HepG2 (cell line): ENCODE results near the gene ALPK3. TPM values are rescaled to one million over a fixed set of nuclear protein-coding genes. Genes with fewer than 3 reads are reported as not detected.
A peak's percentile ranks its signal among the peaks of the same experiment; 100 is the strongest.

Source experiments
- ATAC-seq: fragments of 200-7000 bp; cut with Tn5 transposase; 3 replicates; pipeline ENCODE4 v1.9.1; 2020; ENCODE audit warnings: mild to moderate bottlenecking, moderate library complexity
- BruUV-seq: library from RNA; stranded (reverse); fragments of 400-500 nt; replicated peaks from 2 replicates; lab custom pipeline; 2021; lab: Mats Ljungman, UMichigan
- CTCF ChIA-PET: fragments of 300-600 bp; formaldehyde crosslinking; extraction: SDS; loops from one replicate; lab custom pipeline; 2021; ENCODE audit warnings: low total read pairs, inconsistent platforms, low intra/inter-chr PET ratio; lab: Yijun Ruan, JAX
- POLR2A ChIA-PET: fragments of 350-600 bp; sonication (Branson Sonifier 250); formaldehyde crosslinking; loops from one replicate; lab custom pipeline; 2020; ENCODE audit warnings: antibody characterized with exemption, inconsistent platforms; lab: Yijun Ruan, JAX
- DNase-seq: peaks from one replicate; pipeline ENCODE4 v3.0.0-alpha.2; 2015; ENCODE audit warnings: low spot score
- FAIRE-seq: peaks from 3 replicates; lab custom pipeline; 2011; peaks lifted over from hg19 to GRCh38; lab: Jason Lieb, UNC
- H2AFZ ChIP-seq: one replicate; pipeline ENCODE4 v1.6.1; 2011; ENCODE audit warnings: low read length, inconsistent platforms
- H3K27ac ChIP-seq: fragments of 300-600 bp; 3 replicates; pipeline ENCODE4 v1.8.0; 2011; ENCODE audit warnings: mixed run types, mild to moderate bottlenecking, mixed read lengths, low read length, inconsistent platforms; ENCODE audit not compliant: insufficient read depth; ENCODE audit errors: extremely low read length
- H3K27me3 ChIP-seq, 2 experiments: fragments of 200-600 bp in 1 of 2; 2 replicates in 1 of 2; 3 replicates in 1 of 2; pipeline versions ENCODE4 v1.6.0 to v1.8.0; 2011; ENCODE audit warnings: low read length in 2 of 2, mild to moderate bottlenecking in 2 of 2, moderate library complexity in 2 of 2, inconsistent platforms in 1 of 2; ENCODE audit not compliant: insufficient read depth in 2 of 2, control insufficient read depth in 1 of 2
- H3K36me3 ChIP-seq, 2 experiments: fragments of 200-600 bp in 1 of 2; replicated peaks in 1 of 2; 2 replicates in 1 of 2; 3 replicates in 1 of 2; pipeline versions ENCODE4 v1.5.1 to v1.8.0; 2011; ENCODE audit warnings: low read length in 2 of 2, inconsistent platforms in 1 of 2; ENCODE audit not compliant: insufficient read depth in 2 of 2, control insufficient read depth in 1 of 2
- H3K4me1 ChIP-seq: 2 replicates; pipeline ENCODE4 v1.5.1; 2012; ENCODE audit warnings: low read length, inconsistent platforms; ENCODE audit not compliant: insufficient read depth
- H3K4me2 ChIP-seq: 2 replicates; pipeline ENCODE4 v1.6.0; 2011; ENCODE audit warnings: low read depth, low read length, inconsistent platforms
- H3K4me3 ChIP-seq, 3 experiments: fragments of 200-600 bp in 1 of 3; sonication (generic), shearing (Covaris generic) in 1 of 3; replicated peaks in 1 of 3; 2 replicates each; pipeline ENCODE4 v1.5.1; 2011 to 2016; ENCODE audit warnings: low read length in 3 of 3, inconsistent platforms in 2 of 3, low read depth in 2 of 3, mild to moderate bottlenecking in 2 of 3, control low read depth in 1 of 3, mixed read lengths in 1 of 3; ENCODE audit not compliant: insufficient read depth in 1 of 3
- H3K79me2 ChIP-seq: one replicate; pipeline ENCODE4 v1.6.1; 2011; ENCODE audit warnings: low read length, inconsistent platforms; ENCODE audit not compliant: insufficient read depth
- H3K9ac ChIP-seq: 2 replicates; pipeline ENCODE4 v1.6.0; 2011; ENCODE audit warnings: mild to moderate bottlenecking, low read depth, low read length, inconsistent platforms; ENCODE audit not compliant: insufficient read depth
- H3K9me3 ChIP-seq: 2 replicates; pipeline ENCODE4 v1.5.1; 2012; ENCODE audit warnings: mild to moderate bottlenecking, low read length
- H4K20me1 ChIP-seq: 2 replicates; pipeline ENCODE4 v1.6.0; 2011; ENCODE audit warnings: inconsistent platforms, mild to moderate bottlenecking, low read length, moderate library complexity; ENCODE audit not compliant: insufficient read depth
- AGO1 ChIP-seq: fragments of 200-400 bp; formaldehyde crosslinking; IDR thresholded peaks from 2 replicates; pipeline ENCODE4 v1.6.1; 2017; ENCODE audit warnings: mild to moderate bottlenecking, low read depth, low read length, moderate library complexity; ENCODE audit not compliant: poor library complexity, severe bottlenecking
- FOSL2 ChIP-seq: sonication (generic); formaldehyde crosslinking; IDR thresholded peaks from 2 replicates; pipeline ENCODE4 v1.4.0; 2020; ENCODE audit warnings: missing genetic modification reagents
- JUND ChIP-seq: sonication (generic); formaldehyde crosslinking; IDR thresholded peaks from 2 replicates; pipeline ENCODE4 v1.8.0; 2022; ENCODE audit warnings: mild to moderate bottlenecking, missing genetic modification reagents
- RFX5 ChIP-seq: IDR thresholded peaks from 2 replicates; pipeline ENCODE4 v1.6.1; 2011; ENCODE audit warnings: low read depth, low read length, improper control_type of control experiment
- RXRB ChIP-seq: IDR thresholded peaks from 2 replicates; pipeline ENCODE4 v1.6.1; 2016; ENCODE audit warnings: borderline replicate concordance, missing genetic modification reagents, missing compliant biosample characterization
- TAF1 ChIP-seq: sonication (generic); formaldehyde crosslinking; IDR thresholded peaks from 2 replicates; pipeline ENCODE4 v1.4.0; 2020; ENCODE audit warnings: missing genetic modification reagents
- TRAFD1 ChIP-seq: sonication (generic); formaldehyde crosslinking; IDR thresholded peaks from 2 replicates; pipeline ENCODE4 v1.5.1; 2020; ENCODE audit warnings: missing genetic modification reagents, mild to moderate bottlenecking, borderline replicate concordance
- ZNF772 ChIP-seq: sonication (generic); formaldehyde crosslinking; IDR thresholded peaks from 2 replicates; pipeline ENCODE4 v1.5.0; 2020; ENCODE audit warnings: mild to moderate bottlenecking, missing genetic modification reagents
- WGBS: methylation state at CpG from one replicate; pipeline ENCODE4 v1.1.6; 2017; ENCODE audit warnings: low lambda C conversion rate; 5-methylcytosine and 5-hydroxymethylcytosine counted together
- in situ Hi-C: cut with HindIII; loops from 2 replicates; pipeline ENCODE4 v1.10.0; 2017; ENCODE audit warnings: low pct_unique_long_range_greater_than_20kb; ENCODE audit not compliant: extremely low pct_ligation_motif_present
- intact Hi-C: fragments of 100-400 bp; cut with micrococcal nuclease; formaldehyde crosslinking; loops from one replicate; pipeline ENCODE4 v1.10.0; 2022; ENCODE audit not compliant: unreplicated experiment
- polyA plus RNA-seq, 8 experiments: library from polyadenylated mRNA; depleted of rRNA in 3 of 8; stranded (reverse) in 7 of 8; unstranded in 1 of 8; fragments of >200 nt; fragmentation: Illumina TruSeq in 4 of 8; extraction: Trizol in 4 of 8; gene quantifications; 2 replicates each; pipeline versions ENCODE4 v1.2.1 to v1.2.3, GENCODE V29; 2011 to 2016; ENCODE audit warnings: low read depth in 4 of 8, missing spikeins in 1 of 8, mixed read lengths in 1 of 8; ENCODE audit not compliant: insufficient read depth in 1 of 8
- total RNA-seq, 5 experiments: library from RNA; depleted of rRNA; stranded (reverse); fragments of >200 nt; fragmentation: Illumina TruSeq; extraction: Trizol; gene quantifications; 2 replicates each; pipeline ENCODE4 v1.2.3, GENCODE V29; 2016; ENCODE audit warnings: low read depth in 1 of 5
- TF ChIP-seq, protein P1 (sequence below): sonication (generic); formaldehyde crosslinking; IDR thresholded peaks from 2 replicates; pipeline ENCODE4 v1.4.0; 2020; ENCODE audit warnings: mild to moderate bottlenecking, missing genetic modification reagents

Gene ALPK3
- total and polyA plus RNA-seq, 2 of the 13 experiments (the other 11 are each of a cell fraction or from before 2014, with no cell fraction given), result 0.04 to 0.42 TPM

- TF ChIP-seq TRAFD1 (CRISPR knock-in tag) (no peak), RFX5 (no peak)
Measured at GRCh38 chr15:84832448-84833040, 15.4 kb downstream of the ALPK3 start (continued).

- Histone ChIP-seq H3K79me2 (no peaks in the 10 kb centered on the region), H3K27me3 (peaks cover 0 to 28% of the 10 kb centered on the region in 2 experiments; a peak in 3 of 5 replicates), H3K9me3 (no peaks in the 10 kb centered on the region), H3K4me2 (no peak overlapping the region), H3K9ac (no peak overlapping the region), H3K4me1 (no peaks in the 10 kb centered on the region), H3K36me3 (no peaks in the 10 kb centered on the region), H3K4me3 (no peak overlapping the region), H4K20me1 (no peaks in the 10 kb centered on the region), H3K27ac (no peak overlapping the region), H2AFZ (no peak overlapping the region)
- 10% methylated on average over 4 of the region's 4 CpGs for WGBS
- CTCF ChIA-PET, result no interaction called here
- ATAC-seq (peak; percentile 48; the same call in 2 of the 3 replicates), DNase-seq (no peak), FAIRE-seq (no peak)
- POLR2A ChIA-PET, result interaction anchor here (0.9 kb wide), 1 partner anchor 12 kb away, joined by 3 read pairs; no protein-coding TSS in a partner anchor
- BruUV-seq, result no TSS peak
- in situ Hi-C loops, result loop anchor here (25.0 kb wide), 1 partner anchor 329 kb away; no protein-coding TSS in a partner anchor
- intact Hi-C loops, result no loop called here
- TF ChIP-seq TAF1 (CRISPR knock-in tag) (no peak), JUND (no peak), FOSL2 (CRISPR knock-in tag) (peak; percentile 58; the same call in 1 of the 2 replicates), AGO1 (no peak), RXRB (CRISPR knock-in tag) (no peak), ZNF772 (no peak)
- TF ChIP-seq, protein P1, sequence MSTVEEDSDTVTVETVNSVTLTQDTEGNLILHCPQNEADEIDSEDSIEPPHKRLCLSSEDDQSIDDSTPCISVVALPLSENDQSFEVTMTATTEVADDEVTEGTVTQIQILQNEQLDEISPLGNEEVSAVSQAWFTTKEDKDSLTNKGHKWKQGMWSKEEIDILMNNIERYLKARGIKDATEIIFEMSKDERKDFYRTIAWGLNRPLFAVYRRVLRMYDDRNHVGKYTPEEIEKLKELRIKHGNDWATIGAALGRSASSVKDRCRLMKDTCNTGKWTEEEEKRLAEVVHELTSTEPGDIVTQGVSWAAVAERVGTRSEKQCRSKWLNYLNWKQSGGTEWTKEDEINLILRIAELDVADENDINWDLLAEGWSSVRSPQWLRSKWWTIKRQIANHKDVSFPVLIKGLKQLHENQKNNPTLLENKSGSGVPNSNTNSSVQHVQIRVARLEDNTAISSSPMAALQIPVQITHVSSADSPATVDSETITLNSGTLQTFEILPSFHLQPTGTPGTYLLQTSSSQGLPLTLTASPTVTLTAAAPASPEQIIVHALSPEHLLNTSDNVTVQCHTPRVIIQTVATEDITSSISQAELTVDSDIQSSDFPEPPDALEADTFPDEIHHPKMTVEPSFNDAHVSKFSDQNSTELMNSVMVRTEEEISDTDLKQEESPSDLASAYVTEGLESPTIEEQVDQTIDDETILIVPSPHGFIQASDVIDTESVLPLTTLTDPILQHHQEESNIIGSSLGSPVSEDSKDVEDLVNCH (CRISPR knock-in tag), result no peak
Measured at GRCh38 chr15:84833447-84834228, 16.5 kb downstream of the ALPK3 start.
